ENCODE measurements around the gene ATP8B2. TPM values are rescaled to one million over a fixed set of nuclear protein-coding genes. Genes with fewer than 3 reads are reported as not detected.
A peak's percentile ranks its signal among the peaks of the same experiment; 100 is the strongest.
"Not testable (repeated sequence)": the region's sequence is repeated elsewhere in the genome, so short reads cannot be mapped to it uniquely, and the experiment has no call there.

The ATP8B2 gene, protein sequence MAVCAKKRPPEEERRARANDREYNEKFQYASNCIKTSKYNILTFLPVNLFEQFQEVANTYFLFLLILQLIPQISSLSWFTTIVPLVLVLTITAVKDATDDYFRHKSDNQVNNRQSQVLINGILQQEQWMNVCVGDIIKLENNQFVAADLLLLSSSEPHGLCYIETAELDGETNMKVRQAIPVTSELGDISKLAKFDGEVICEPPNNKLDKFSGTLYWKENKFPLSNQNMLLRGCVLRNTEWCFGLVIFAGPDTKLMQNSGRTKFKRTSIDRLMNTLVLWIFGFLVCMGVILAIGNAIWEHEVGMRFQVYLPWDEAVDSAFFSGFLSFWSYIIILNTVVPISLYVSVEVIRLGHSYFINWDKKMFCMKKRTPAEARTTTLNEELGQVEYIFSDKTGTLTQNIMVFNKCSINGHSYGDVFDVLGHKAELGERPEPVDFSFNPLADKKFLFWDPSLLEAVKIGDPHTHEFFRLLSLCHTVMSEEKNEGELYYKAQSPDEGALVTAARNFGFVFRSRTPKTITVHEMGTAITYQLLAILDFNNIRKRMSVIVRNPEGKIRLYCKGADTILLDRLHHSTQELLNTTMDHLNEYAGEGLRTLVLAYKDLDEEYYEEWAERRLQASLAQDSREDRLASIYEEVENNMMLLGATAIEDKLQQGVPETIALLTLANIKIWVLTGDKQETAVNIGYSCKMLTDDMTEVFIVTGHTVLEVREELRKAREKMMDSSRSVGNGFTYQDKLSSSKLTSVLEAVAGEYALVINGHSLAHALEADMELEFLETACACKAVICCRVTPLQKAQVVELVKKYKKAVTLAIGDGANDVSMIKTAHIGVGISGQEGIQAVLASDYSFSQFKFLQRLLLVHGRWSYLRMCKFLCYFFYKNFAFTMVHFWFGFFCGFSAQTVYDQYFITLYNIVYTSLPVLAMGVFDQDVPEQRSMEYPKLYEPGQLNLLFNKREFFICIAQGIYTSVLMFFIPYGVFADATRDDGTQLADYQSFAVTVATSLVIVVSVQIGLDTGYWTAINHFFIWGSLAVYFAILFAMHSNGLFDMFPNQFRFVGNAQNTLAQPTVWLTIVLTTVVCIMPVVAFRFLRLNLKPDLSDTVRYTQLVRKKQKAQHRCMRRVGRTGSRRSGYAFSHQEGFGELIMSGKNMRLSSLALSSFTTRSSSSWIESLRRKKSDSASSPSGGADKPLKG
- 62.0 and 73.2 TPM in 2 replicates for total RNA-seq (2014; rRNA removed; shearing (Covaris generic))

DNA sequence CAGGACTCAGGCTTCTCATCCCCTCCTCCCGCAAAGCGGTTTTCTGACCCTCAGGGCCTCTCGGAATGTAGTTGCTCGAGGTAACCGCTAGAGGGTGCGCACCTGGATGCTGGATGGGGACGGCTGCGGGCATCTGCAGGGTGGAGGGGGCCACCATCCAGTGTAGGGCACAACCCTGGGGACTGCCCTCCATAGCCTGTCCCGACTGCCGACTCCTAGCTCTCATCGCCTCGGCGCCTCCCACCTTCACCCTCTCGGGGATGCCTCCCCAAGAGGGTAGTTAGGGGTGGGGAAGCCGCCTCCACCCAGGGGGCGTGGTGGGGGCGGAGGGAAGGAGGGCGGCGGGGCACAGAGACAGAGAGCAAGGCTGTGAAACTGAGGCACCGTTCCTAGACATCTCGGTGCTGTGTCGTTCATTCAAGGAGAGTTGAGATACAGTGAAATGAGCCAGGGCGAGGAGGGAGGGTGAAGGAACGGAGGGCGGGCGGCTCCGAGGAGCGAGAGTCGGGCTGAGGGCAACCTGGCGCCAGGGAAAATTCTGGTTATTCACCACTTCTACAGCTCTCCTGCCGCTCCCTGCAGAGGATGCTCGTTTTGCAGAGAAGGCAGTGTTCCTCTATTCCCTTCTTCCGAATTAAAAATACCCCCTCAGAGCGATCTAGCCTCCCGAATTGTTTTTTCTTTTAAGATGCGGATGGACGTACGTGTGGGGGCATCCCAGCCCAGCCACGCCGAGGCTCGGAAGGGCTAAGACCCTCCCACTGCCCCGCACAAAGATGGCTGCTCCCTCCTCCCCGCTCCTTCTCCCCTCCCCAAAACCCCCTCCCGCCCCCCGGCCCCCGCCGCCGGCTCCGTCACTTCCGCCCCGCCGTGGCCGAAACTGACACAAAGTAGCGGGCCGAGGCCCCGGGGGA, at the start of gene ATP8B2:
ATP8B2 (plus strand) TSS at position 857 of the 914 bp plus-strand sequence. CDS start 2,617 bp downstream, outside the sequence.
- no peaks in the 10 kb centered on the region for H3K36me3 ChIP-seq (replicated peaks; ENCODE audit: control insufficient read depth, insufficient read depth, low read length)
- H3K4me3 ChIP-seq (ENCODE audit: insufficient read depth, low read depth, low read length), result peak within 1 kb of the TSS; percentile 91
- H3K27me3 ChIP-seq (ENCODE audit: control insufficient read depth, insufficient read depth, low read length), result peaks cover 9% of the 10 kb centered on the region
- DNase-seq, result peak; percentile 96

- no peak for DNase-seq
- Histone ChIP-seq H3K36me3 (replicated peaks; ENCODE audit: control insufficient read depth, insufficient read depth, low read length) (peaks cover 7% of the 10 kb centered on the region; the same call in 1 of the 2 replicates), H3K27me3 (ENCODE audit: control insufficient read depth, insufficient read depth, low read length) (no peaks in the 10 kb centered on the region), H3K4me3 (ENCODE audit: insufficient read depth, low read depth, low read length) (no peak overlapping the region)
These were observed 48.5 kb upstream of the ATP8B2 start for GRCh38 chr1:154276797-154277196.

DNA sequence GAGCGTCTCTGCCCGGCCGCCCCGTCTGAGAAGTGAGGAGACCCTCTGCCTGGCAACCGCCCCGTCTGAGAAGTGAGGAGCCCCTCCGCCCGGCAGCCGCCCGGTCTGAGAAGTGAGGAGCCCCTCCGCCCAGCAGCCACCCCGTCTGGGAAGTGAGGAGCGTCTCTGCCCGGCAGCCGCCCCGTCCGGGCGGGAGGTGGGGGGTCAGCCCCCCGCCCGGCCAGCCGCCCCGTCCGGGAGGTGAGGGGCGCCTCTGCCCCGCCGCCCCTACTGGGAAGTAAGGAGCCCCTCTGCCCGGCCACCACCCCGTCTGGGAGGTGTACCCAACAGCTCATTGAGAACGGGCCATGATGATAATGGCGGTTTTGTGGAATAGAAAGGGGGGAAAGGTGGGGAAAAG, 37.7 kb upstream of the ATP8B2 start:
- not testable (repeated sequence) for H3K4me3 ChIP-seq (ENCODE audit: insufficient read depth, low read depth, low read length); H3K36me3 ChIP-seq (replicated peaks; ENCODE audit: control insufficient read depth, insufficient read depth, low read length); DNase-seq; H3K27me3 ChIP-seq (ENCODE audit: control insufficient read depth, insufficient read depth, low read length)

DNA sequence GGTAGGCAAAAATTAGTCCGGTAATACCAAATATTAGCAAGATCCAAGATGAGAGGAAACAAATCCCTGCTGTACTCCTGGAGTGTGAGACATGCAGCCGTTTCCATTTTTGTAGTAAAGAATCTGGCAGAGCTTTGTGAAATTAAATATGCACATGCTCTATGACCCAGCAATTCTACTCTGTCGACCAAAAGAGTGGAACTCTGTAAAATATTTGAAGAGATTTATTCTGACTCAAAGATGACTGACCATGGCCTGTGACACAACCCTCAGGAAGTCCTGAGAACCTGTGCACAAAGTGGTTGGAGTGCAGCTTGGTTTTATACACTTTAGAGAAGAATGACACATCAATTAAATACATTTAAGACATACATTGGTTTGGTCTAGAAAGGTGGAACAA, 36.7 kb upstream of the ATP8B2 start:
- Histone ChIP-seq H3K4me3 (ENCODE audit: insufficient read depth, low read depth, low read length) (no peak overlapping the region), H3K36me3 (replicated peaks; ENCODE audit: control insufficient read depth, insufficient read depth, low read length) (no peaks in the 10 kb centered on the region), H3K27me3 (ENCODE audit: control insufficient read depth, insufficient read depth, low read length) (no peaks in the 10 kb centered on the region)
- DNase-seq, result no peak

DNA sequence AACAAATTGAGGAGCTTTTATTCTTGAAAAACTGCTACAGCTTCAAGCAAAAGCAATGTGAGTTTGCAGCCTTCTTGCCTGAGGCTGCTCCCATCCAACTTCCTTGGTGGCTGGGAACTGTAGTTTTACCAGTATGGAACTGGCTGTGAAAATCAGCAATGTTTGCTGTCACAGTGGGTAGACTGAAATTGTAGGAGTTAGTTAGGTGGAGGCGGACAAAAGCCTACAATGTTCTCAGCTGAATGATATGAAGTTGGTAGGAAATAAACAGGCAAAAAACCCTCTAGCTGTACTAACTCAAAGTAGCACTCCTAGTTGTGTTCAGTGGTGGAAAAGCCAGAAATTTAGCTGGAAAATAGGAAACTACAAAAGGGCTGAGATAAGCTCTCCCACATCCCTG, 34.4 kb upstream of the ATP8B2 start:
- no peaks in the 10 kb centered on the region for H3K36me3 ChIP-seq (replicated peaks; ENCODE audit: control insufficient read depth, insufficient read depth, low read length)
- no peaks in the 10 kb centered on the region for H3K27me3 ChIP-seq (ENCODE audit: control insufficient read depth, insufficient read depth, low read length)
- H3K4me3 ChIP-seq (ENCODE audit: insufficient read depth, low read depth, low read length), result no peak overlapping the region
- DNase-seq, result no peak

DNA sequence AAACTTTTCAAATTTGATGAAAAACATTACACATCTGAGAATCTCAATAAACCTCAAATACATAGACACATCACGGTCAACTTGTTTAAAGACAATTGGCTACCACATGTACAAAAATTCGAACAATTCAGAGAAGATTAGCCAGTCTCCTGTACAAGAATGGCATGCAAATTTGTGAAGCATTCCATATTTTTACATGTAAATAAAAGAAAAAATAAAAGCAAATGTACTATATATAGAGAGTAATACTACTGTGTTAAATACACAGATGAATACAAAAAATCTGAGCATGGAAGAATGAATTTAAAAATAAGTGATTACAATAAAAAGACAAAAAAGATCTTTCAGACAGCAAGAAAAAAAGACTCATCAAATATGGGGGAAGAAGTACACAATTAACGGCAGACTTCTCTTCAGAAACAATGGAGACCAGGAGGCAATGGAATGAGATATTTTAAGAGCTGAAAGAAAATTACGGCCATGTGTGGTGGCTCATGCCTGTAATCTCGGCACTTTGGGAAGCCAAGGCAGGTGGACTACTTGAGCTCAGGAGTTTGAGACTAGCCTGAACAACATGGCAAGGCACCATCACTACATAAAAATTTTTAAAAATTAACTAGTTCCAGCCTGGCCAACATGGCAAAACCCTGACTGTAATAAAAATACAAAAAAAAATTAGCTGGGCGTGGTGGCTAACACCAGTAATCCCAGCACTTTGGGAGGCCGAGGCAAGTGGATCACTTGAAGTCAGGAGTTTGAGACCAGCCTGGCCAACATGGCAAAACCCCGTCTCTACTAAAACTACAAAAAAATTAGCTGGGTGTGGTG, 29.7 kb upstream of the ATP8B2 start:
- no peak for DNase-seq
- H3K4me3 ChIP-seq (ENCODE audit: insufficient read depth, low read depth, low read length), result no peak overlapping the region
- no peaks in the 10 kb centered on the region for H3K36me3 ChIP-seq (replicated peaks; ENCODE audit: control insufficient read depth, insufficient read depth, low read length)
- no peaks in the 10 kb centered on the region for H3K27me3 ChIP-seq (ENCODE audit: control insufficient read depth, insufficient read depth, low read length)

DNA sequence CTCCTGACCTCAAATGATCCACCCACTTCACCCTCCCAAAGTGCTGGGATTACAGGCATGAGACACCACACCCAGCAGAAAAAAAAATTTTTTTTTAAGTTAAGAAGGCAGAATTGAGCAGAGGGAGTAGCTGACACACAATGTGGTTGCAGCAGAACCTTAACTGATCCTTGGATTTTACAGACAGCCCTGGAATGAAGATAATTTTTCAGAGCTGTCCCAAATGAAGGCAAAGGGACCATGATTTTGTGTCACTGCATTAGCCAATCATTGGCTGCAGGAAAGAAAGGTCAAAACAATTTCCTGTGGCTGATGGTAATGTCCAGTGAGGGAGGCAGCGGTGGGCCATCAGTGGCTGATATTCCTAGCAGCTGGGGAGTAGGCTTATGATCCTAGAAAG, 23.7 kb upstream of the ATP8B2 start:
- Histone ChIP-seq H3K4me3 (ENCODE audit: insufficient read depth, low read depth, low read length) (no peak overlapping the region), H3K36me3 (replicated peaks; ENCODE audit: control insufficient read depth, insufficient read depth, low read length) (no peaks in the 10 kb centered on the region), H3K27me3 (ENCODE audit: control insufficient read depth, insufficient read depth, low read length) (no peaks in the 10 kb centered on the region; the same call in 1 of the 2 replicates)
- no peak for DNase-seq

DNA sequence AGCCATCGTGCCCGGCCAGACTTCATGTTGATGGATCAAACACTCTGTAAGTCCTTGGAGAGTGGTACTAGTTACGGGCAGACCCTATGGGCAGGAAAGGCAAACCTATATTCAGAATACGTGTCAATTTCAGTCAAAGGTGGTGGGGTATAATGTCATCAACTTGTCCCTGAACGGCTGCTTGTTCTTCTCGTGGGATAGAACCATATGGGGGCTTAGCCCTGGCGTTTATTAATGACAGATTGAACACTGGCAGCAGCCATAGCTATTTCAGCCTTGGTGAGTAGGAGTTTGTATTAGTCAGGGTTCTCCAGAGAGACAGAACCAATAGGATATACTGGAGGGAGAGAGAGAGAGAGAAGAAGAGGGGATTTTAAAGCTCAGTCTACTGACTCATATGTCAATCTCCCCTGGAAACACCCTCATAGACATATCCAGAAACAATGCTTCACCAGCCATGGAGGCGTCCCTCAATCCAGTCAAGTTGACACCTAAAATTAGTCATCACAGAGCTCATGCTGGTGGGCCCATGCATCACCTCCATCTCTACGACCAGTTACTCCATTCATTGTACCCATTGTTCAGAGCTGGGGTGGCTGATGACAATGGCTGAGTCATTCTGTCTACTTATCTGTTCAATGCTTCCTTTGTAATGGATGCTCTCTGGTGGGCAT, 20.5 kb upstream of the ATP8B2 start:
- no peak overlapping the region for H3K4me3 ChIP-seq (ENCODE audit: insufficient read depth, low read depth, low read length)
- H3K36me3 ChIP-seq (replicated peaks; ENCODE audit: control insufficient read depth, insufficient read depth, low read length), result no peaks in the 10 kb centered on the region
- DNase-seq, result no peak
- no peaks in the 10 kb centered on the region; the same call in 1 of the 2 replicates for H3K27me3 ChIP-seq (ENCODE audit: control insufficient read depth, insufficient read depth, low read length)

GRCh38 chr1:154306151-154306550, 19.2 kb upstream of the ATP8B2 start:
- Histone ChIP-seq H3K36me3 (replicated peaks; ENCODE audit: control insufficient read depth, insufficient read depth, low read length) (no peaks in the 10 kb centered on the region), H3K4me3 (ENCODE audit: insufficient read depth, low read depth, low read length) (no peak overlapping the region), H3K27me3 (ENCODE audit: control insufficient read depth, insufficient read depth, low read length) (no peaks in the 10 kb centered on the region; the same call in 1 of the 2 replicates)
- DNase-seq, result no peak

DNA sequence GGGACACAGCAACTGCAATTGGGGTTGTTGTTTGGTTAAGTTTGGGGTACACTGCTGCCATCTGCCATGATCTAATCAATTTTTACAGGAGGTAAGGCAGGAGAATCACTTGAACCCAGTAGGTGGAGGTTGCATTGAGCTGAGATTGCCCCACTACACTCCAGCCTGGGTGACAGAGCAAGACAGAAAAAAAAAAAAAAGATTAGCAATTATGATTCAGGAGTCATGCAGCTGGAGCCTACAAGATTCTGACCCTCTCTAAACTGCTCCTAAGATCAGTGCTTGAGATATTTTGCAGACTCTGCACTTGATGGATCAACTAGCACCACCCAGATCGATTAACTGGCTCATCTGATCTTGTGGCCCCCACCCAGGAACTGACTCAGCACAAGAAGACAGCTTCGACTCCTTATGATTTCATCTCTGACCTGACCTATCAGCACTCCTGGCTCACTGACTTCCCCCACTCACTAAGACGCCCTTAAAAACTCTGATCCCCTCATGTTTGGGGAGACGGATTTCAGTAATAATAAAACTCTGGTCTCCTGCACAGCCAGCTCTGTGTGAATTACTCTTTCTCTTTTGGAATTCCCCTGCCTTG, 17.6 kb upstream of the ATP8B2 start:
- not testable (repeated sequence) for H3K4me3 ChIP-seq (ENCODE audit: insufficient read depth, low read depth, low read length); H3K27me3 ChIP-seq (ENCODE audit: control insufficient read depth, insufficient read depth, low read length); H3K36me3 ChIP-seq (replicated peaks; ENCODE audit: control insufficient read depth, insufficient read depth, low read length); DNase-seq

- not testable (repeated sequence) for H3K4me3 ChIP-seq (ENCODE audit: insufficient read depth, low read depth, low read length); DNase-seq; H3K27me3 ChIP-seq (ENCODE audit: control insufficient read depth, insufficient read depth, low read length); H3K36me3 ChIP-seq (replicated peaks; ENCODE audit: control insufficient read depth, insufficient read depth, low read length)
These were observed 16.2 kb upstream of the ATP8B2 start for GRCh38 chr1:154309136-154309535.
